ENCODE data around the gene PRUNE2. TPM values are rescaled to one million over a fixed set of nuclear protein-coding genes. Genes with fewer than 3 reads are reported as not detected.

The PRUNE2 gene
- total RNA-seq, 1 experiment from 2014 or later = 0.59 TPM

DNA sequence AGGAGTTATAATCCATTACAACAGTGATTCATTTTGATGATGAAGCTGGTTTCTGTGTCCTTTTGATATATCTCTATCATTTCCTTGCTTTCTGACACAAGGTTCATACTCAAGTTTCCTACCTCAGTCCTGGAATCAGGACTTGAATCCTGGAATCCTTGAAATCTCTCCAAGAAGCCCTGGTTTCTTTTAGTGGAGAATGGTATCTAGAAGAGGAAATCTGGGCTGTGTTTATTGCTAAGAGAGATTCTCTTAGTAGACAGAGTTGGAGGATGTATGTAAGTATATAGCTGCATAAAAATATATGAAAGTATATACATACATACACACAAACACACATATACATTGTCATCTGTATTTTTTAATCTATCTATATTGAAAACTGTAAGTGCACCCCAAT lies 332.5 kb downstream of the PRUNE2 start:
- Histone ChIP-seq H3K27ac (ENCODE audit: low read depth, low read length) (no peak overlapping the region), H3K79me2 (ENCODE audit: insufficient read depth, low read length) (no peaks in the 10 kb centered on the region), H3K9ac (ENCODE audit: low read length) (no peak overlapping the region), H4K20me1 (ENCODE audit: insufficient read depth) (no peaks in the 10 kb centered on the region), H3K27me3 (ENCODE audit: insufficient read depth, low read length) (no peaks in the 10 kb centered on the region), H2AFZ (ENCODE audit: low read depth, low read length, poor library complexity, severe bottlenecking) (no peak overlapping the region), H3K4me2 (ENCODE audit: low read length) (no peak overlapping the region), H3K9me2 (ENCODE audit: insufficient read depth) (no peaks in the 10 kb centered on the region), H3K4me1 (ENCODE audit: control insufficient read depth in 1 of 2, insufficient read depth in 2 of 2, low read length in 2 of 2) (no peaks in the 10 kb centered on the region), H3K9me3 (ENCODE audit: control insufficient read depth in 1 of 2, insufficient read depth in 1 of 2, low read depth in 1 of 2, low read length in 2 of 2) (no peaks in the 10 kb centered on the region), H3K36me3 (ENCODE audit: control insufficient read depth in 1 of 2, insufficient read depth in 2 of 2, low read length in 2 of 2) (no peaks in the 10 kb centered on the region), H3K4me3 (replicated peaks in 1 of 2; ENCODE audit: low read depth in 1 of 2, low read length in 2 of 2) (no peak overlapping the region)
- TF ChIP-seq FOSL1 (IDR thresholded peaks at IDR 0.05; ENCODE audit: low read depth) (no peak), SIN3A (IDR thresholded peaks at IDR 0.05; ENCODE audit: low read depth) (no peak), ZFX (IDR thresholded peaks at IDR 0.05) (no peak), ELF1 (IDR thresholded peaks at IDR 0.05; ENCODE audit: borderline replicate concordance, low read depth) (no peak), YY1 (IDR thresholded peaks at IDR 0.05; ENCODE audit: extremely low read depth, insufficient replicate concordance, low read depth, low read length) (no peak), SRF (IDR thresholded peaks at IDR 0.05; ENCODE audit: low read depth) (no peak)
- ChIA-PET CTCF (no interaction called here), RAD21 (ENCODE audit: low non-redundant PET in 1 of 2, low total read pairs in 2 of 2, uncharacterized antibody in 2 of 2, unreplicated experiment in 2 of 2) (no interaction called here), POLR2A (no interaction called here)
- no TSS peak for BruUV-seq (replicated peaks)
- intact Hi-C loops (cut with micrococcal nuclease) = no loop called here
- ATAC-seq (no peak), DNase-seq (ENCODE audit: low read depth, low spot score) (no peak)

- Histone ChIP-seq H3K9me3 (ENCODE audit: control insufficient read depth in 1 of 2, insufficient read depth in 1 of 2, low read depth in 1 of 2, low read length in 2 of 2) (no peaks in the 10 kb centered on the region), H3K9me2 (ENCODE audit: insufficient read depth) (no peaks in the 10 kb centered on the region), H3K4me3 (replicated peaks in 1 of 2; ENCODE audit: low read depth in 1 of 2, low read length in 2 of 2) (no peak overlapping the region), H3K9ac (ENCODE audit: low read length) (no peak overlapping the region), H3K4me1 (ENCODE audit: control insufficient read depth in 1 of 2, insufficient read depth in 2 of 2, low read length in 2 of 2) (no peaks in the 10 kb centered on the region), H4K20me1 (ENCODE audit: insufficient read depth) (no peaks in the 10 kb centered on the region), H3K36me3 (ENCODE audit: control insufficient read depth in 1 of 2, insufficient read depth in 2 of 2, low read length in 2 of 2) (no peaks in the 10 kb centered on the region), H3K27ac (ENCODE audit: low read depth, low read length) (no peak overlapping the region), H2AFZ (ENCODE audit: low read depth, low read length, poor library complexity, severe bottlenecking) (no peak overlapping the region), H3K4me2 (ENCODE audit: low read length) (no peak overlapping the region), H3K79me2 (ENCODE audit: insufficient read depth, low read length) (no peaks in the 10 kb centered on the region), H3K27me3 (ENCODE audit: insufficient read depth, low read length) (no peaks in the 10 kb centered on the region)
- POLR2A ChIA-PET = no interaction called here
- ATAC-seq (no peak), DNase-seq (ENCODE audit: low read depth, low spot score) (no peak)
- CTCF ChIA-PET = no interaction called here
- intact Hi-C loops (cut with micrococcal nuclease) = no loop called here
- no peak for TF ChIP-seq TCF7L2 (IDR thresholded peaks at IDR 0.05; ENCODE audit: borderline replicate concordance, extremely low read depth, insufficient read depth, insufficient read length)
- no peak for TF ChIP-seq ELF1 (IDR thresholded peaks at IDR 0.05; ENCODE audit: borderline replicate concordance, low read depth)
- no peak for TF ChIP-seq ZNF274 (IDR thresholded peaks at IDR 0.05; ENCODE audit: low read depth, low read length)
- TF ChIP-seq CBX3 (IDR thresholded peaks at IDR 0.05; ENCODE audit: low read depth) = no peak
- TF ChIP-seq, protein P1, sequence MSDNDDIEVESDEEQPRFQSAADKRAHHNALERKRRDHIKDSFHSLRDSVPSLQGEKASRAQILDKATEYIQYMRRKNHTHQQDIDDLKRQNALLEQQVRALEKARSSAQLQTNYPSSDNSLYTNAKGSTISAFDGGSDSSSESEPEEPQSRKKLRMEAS (IDR thresholded peaks at IDR 0.05) = no peak
- no TSS peak for BruUV-seq (replicated peaks)
- RAD21 ChIA-PET (ENCODE audit: low non-redundant PET in 1 of 2, low total read pairs in 2 of 2, uncharacterized antibody in 2 of 2, unreplicated experiment in 2 of 2) = no interaction called here
Measured at GRCh38 chr9:76572151-76572550, 333.8 kb downstream of the PRUNE2 start.

Measured in HCT116 (cell line).